Stimulated activated CD8-positive, alpha-beta memory T cell treated with anti-CD3 and anti-CD28 coated beads, Interleukin-15, amount 100 ng/mL, for 1 hour (primary cell): ENCODE data around the gene CD6.

Experiments
- DNase-seq: peaks from one replicate; pipeline ENCODE4 v3.0.0-alpha.2; 2020; ENCODE audit warnings: low read depth

Gene CD6

GRCh38 chr11:61008971-61009370 lies 37.5 kb downstream of the CD6 start:
- DNase-seq: no peak

- DNase-seq: no peak
Observed at GRCh38 chr11:61009392-61010275, 38.2 kb downstream of the CD6 start.

GRCh38 chr11:61010466-61011228 lies 39.2 kb downstream of the CD6 start:
- no peak for DNase-seq

GRCh38 chr11:61011229-61011870 lies 39.9 kb downstream of the CD6 start:
- DNase-seq: no peak

- DNase-seq: no peak
Observed at GRCh38 chr11:61011950-61012736, 40.7 kb downstream of the CD6 start.

GRCh38 chr11:61012737-61013215 lies 41.3 kb downstream of the CD6 start:
- DNase-seq: no peak

GRCh38 chr11:61018059-61018458 lies 46.6 kb downstream of the CD6 start:
- DNase-seq: no peak

GRCh38 chr11:61019037-61019831 lies 47.8 kb downstream of the CD6 start:
- no peak for DNase-seq

- DNase-seq: no peak
Observed at GRCh38 chr11:61019832-61020405, 48.4 kb downstream of the CD6 start.

GRCh38 chr11:61020551-61021235 lies 49.2 kb downstream of the CD6 start:
- DNase-seq: no peak

GRCh38 chr11:61021661-61022212 lies 50.3 kb downstream of the CD6 start:
- DNase-seq: peak; percentile 69

GRCh38 chr11:61022311-61023085 lies 51.0 kb downstream of the CD6 start:
- no peak for DNase-seq

- DNase-seq: no peak
Observed at GRCh38 chr11:61023086-61023965, 51.8 kb downstream of the CD6 start.

- no peak for DNase-seq
Observed at GRCh38 chr11:61023966-61024295, 52.5 kb downstream of the CD6 start.

GRCh38 chr11:61024938-61025820 lies 53.7 kb downstream of the CD6 start:
- DNase-seq: no peak

GRCh38 chr11:61025821-61026120 lies 54.3 kb downstream of the CD6 start:
- DNase-seq: no peak
